ENCODE data around the gene ZNF853.
"Not testable (repeated sequence)": the region's sequence is repeated elsewhere in the genome, so short reads cannot be mapped to it uniquely, and the experiment has no call there.

Gene ZNF853

DNA sequence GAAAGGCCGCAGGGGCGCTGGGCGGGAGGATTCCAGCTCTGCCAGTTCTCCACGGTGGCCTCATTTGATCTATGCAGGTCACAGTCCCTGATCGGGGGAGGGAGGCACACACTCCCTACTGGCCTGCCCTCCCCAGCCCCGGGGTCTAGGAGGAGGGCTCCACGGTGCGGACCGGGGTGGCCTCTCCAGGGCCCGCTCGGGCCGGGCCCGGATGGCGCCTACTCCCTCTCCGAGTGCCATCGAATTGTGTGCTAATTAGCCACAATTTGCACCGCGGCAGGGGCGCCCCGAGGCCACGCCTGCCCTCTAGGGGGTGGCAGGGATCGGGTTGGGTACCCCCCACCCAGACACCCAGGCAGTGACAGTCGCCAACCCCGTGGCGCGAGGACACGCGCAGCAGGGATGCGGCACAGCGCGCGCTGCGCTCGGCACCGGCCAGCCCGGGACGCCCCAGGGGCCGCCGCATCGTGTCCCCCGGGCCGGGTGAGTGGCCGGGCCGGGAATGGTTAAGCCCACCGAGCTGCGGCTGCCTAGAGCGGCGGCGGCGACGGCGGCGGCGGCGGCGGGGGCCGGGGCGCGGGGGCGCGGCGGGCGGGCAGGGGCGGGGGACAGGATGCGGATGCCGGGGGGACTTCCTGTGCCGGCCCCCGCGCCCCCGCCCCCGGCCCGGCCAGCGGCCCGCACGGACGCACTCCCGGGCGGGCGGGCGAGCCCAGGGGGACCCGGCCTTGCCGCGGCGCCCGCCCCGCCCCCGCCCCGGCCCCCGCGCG is at the start of gene ZNF853:
ZNF853 (plus strand) TSS at position 658 of the 770 bp plus-strand sequence. CDS start 565 bp downstream, outside the sequence.
- DNase-seq: no peak

DNA sequence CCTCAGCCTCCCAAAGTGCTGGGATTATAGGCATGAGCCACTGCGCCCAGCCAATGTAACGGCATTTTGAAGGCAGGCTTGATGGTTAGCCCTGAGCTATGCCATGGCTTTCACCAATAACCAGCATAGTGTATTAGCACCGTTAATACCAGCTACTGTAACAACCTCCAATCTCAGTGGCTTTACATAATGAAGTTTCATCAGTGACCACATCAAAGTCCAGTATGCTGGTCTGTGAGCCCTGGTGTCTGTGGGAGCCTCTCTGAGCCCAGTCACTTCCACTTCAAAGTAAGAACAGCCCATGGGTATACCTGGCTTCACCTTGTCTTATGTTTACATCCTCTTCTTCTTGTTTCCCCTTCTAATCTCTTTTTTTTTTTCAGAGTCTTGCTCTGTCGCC is 49.8 kb upstream of the ZNF853 start:
- DNase-seq: no peak

DNA sequence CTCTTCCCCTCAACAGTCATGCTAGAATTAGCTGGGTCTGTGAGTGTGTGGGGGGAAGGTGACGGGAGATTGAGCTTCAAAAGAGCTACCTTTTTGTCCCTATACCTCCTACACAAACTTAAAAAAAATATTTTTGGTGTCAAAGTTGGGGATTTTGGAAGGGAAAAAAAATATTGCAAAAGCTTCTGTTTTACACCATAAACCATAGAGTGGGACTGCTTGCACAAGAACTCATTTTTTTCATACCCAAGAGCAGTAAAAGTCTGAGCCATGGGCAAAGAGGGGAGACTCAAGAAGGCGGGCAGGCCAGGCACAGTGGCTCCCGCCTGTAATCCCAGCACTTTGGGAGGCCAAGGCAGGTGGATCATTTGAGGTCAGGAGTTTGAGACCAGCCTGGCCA is 47.5 kb upstream of the ZNF853 start:
- no peak for DNase-seq

DNA sequence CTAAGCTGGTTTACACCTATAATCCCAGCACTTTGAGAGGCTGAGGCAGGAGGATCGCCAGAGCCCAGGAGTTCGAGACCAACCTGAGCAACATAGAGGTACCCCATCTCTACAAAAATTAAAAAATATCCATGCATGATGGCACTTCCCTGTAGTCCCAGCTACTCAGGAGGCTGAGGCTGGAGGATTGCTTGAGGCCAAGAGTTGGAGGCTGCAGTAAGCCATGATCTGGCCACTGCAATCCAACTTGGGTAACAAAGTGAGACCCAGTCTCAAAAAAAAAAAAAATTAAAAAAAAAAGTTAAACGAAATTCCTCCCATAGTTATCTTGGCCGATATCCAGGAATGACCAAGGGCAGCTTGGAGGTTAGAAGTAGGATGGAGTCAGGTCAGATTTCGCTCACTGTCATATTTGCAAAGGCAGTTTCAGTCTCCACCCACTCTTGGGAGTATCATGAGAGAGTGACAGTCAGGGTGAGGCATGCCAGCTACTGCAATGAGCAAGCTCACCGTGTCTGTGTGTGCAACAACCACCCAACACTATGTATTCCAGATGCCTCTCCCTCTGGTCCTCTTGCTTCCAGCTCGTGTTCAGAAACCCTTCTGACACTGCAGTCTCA is 44.1 kb upstream of the ZNF853 start:
- no peak for DNase-seq

DNA sequence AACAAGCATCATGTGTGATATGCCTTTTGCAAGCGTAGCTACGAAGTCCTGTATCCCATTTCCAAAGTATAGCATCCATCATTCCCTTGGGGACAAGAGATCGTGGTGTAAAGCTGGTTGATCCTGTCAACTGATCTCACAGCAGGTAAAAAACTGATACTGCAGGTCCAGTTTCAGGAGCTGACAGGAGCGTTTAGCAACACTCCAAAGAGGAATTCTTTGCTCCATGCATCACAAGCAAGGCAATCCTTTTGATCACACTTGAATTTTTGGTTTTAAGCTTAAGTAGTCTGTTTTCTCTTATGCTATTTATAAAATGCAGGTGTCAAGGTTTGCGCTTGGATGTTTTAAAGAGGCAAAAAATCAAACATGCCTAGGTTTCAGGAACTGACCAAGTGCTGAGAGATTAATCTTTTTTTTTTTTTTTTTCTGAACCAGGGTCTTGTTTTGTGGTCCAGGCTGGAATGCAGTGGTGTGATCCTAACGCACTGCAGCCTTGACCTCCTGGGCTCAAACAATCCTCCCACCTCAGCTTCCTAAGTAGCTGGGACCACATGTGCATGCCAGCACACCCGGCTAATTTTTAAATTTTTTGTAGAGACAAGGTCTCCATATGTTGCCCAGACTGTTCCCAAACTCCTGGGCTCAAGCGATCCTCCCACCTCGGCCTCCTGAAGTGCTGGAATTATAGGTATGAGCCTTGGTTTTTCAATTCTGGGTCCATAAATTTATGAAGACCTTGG is 40.0 kb upstream of the ZNF853 start:
- DNase-seq: no peak

DNA sequence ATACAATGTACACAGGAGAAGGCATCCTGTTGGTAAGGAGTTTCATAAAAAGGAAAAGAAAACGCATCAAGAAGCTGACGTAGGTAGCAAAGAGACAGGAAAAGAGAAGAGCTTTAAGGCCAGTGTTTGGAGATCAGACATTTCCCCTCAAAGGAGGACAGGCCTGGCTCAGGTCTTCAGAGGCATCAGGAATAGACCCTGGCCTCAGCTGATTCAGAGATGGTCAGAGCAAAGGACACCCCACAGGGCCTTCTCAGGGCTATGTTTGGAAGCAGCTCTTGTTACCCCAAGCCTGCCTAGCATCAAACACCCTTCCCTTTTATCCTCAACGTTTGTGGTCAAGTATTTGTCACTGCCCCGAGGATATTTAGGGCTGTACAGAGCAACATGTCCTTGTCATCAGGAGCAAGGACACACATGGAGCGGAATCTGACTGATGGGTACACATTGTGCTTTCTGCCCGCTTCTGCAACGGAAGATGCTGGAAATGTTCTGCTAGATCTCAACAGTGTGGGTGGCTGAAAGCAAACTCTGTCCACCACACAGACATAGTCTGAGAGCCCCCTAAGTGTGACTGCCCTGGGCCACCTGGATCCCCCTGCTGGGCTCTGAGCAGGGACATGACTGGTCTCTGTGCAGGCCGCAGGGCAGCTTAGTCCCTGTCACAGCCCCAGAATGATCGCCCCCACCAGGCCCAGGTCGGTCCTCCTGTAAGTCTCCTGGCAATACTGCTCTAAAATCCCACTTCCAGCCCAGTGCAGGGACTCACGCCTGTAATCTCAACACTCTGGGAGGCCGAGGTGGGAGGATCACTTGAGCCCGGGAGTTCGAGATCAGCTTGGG is 39.2 kb upstream of the ZNF853 start:
- no peak for DNase-seq

DNA sequence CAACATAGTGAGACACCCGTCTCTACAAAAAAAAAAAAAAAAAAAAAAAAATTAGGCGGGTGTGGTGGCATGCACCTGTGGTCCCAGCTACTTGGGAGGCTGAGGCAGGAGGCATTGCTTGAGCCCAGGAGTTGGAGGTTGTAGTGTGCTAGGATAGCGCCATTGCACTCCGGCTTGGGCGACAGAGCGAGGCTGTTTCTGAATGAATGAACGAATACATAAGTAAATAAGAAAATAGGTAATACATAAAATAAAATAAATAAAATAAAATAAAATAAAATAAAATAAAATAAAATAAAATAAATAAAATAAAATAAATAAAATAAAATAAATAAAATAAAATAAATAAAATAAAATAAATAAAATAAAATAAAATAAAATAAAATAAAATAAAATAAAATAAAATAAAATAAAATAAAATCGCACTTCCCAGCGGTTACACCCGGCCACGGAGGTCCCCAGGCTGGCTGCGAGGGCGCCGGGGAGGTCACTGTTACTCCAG is 38.5 kb upstream of the ZNF853 start:
- DNase-seq: not testable (repeated sequence)

DNA sequence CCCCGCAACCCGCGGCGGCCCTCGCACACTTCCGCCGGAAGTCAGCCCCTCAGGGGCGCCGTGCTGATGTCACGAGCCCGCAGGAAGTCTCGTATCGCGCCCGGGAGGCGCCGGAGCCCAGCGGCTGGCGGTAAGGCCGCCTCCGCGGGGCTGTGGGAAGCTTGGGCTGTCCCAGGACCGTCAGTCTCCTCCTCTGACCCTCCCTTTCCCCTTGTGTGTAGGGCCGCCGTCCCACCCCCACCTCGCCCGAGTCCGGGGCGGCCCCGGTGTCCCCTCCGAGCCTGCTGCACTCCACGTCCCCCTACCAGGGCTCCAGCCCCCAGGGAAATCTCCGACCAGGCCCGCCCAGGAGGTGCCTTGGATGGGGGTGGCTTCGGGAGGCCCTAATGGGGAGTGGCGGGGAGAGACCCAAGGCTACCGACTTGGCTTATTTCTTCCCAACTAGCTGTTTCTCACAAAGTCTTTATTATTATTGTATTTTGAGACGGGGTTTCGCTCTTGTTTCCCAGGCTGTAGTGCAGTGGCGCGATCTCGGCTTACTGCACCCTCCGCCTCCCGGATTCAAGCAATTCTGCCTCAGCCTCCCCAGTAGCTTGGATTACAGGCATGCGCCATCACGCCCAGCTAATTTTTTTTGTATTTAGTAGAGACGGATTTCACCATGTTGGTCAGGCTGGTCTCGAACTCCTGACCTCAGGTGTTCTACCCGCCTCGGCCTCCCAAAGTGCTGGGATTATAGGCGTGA is 37.9 kb upstream of the ZNF853 start, which contains the start of gene ZDHHC4:
ZDHHC4 (plus strand) TSS at position 86 of the 745 bp plus-strand sequence. CDS start 3,108 bp downstream, outside the sequence.
- DNase-seq: peak; percentile 35

DNA sequence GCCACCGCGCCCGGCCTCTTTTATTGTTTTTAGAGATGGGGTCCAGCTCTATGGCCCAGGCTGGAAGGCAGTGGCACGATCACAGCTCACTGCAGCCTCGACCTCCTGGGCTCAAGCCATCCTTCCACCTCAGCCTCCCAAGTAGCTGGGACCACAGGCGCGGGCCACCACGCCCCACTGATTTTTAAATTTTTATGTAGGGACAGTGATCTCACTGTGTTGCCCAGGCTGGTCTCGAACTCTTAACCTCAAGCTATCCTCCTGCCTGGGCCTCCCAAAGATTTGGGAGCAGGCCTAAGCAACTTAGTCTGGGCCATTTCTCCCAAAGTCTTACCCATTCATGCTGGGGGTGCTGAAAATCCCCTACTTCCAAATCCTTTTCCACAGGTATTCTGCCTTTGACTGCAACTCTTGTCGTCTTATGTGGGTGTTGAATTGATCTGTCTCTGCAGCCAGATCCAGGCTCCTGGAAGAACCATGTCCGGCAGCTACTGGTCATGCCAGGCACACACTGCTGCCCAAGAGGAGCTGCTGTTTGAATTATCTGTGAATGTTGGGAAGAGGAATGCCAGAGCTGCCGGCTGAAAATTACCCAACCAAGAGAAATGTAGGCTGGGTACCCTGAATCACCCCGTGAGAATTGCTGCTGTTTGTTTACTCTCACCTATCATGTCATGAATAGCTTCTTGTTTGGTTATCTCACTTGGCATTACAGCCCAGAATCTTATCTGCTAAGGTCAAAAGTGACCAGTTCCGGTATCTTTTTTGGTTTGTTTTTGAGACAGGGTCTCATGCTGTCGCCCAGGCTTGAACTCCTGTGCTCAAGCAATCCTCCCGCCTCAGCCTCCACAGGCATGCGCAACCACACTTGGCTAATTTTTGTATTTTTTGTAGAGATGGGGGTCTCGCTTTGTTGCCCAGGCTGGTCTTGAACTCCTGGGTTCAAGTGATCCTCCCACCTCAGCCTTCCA is 37.0 kb upstream of the ZNF853 start:
- DNase-seq: no peak

DNA sequence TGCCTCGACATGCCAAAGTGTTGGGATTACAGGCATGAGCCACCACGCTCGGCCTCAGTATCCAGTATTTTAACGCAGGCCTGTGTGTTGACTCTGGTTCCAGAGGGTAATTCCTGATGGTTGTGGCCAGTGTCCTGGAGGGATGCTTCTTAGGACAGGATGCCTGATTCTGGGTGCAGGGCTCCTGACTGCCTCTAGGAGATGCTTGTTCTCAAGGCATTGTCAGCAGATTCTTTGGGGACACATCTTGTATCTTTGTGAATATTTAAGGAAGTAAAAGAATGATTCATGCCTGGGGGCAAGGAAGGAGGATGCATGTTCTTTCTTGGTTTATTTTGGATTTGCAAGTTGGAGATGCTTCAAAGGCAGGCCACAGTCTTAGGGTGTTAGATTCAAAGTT is 36.0 kb upstream of the ZNF853 start:
- no peak for DNase-seq

DNA sequence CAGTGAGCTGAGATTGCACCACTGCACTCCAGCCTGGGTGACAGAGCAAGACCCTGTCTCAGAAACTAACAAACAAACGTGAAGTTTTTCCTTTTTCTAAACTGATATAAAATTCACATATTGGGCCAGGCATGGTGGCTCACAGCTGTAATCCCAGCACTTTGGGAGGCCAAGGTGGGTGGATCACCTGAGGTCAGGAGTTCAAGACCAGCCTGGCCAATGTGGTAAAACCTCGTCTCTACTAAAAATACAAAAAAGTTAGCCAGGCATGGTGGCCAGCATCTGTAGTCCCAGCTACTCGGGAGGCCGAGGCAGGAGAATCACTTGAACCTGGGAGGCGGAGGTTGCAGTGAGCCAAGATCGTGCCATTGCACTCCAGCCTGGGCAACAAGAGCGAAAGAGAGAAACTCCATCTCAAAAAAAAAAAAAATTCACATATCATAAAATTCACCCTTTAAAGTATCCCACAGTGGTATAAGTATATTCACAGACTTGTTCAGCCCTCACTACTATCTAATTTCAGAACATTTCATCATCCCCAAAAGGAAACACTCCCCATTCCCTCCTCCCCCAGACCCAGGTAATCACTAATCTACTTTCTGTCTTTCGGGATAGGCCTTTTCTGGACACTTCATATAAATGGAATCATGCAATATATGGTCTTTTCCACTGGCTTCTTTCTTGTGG is 29.5 kb upstream of the ZNF853 start:
- DNase-seq: not testable (repeated sequence)

DNA sequence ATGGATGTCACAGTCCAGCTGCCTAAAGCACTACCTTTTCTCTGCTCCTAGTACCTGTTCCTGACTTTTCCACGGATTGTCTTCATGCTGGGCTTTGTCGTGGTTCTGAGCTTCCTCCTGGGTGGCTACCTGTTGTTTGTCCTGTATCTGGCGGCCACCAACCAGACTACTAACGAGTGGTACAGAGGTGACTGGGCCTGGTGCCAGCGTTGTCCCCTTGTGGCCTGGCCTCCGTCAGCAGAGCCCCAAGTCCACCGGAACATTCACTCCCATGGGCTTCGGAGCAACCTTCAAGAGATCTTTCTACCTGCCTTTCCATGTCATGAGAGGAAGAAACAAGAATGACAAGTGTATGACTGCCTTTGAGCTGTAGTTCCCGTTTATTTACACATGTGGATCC is 26.8 kb upstream of the ZNF853 start:
- DNase-seq: no peak

DNA sequence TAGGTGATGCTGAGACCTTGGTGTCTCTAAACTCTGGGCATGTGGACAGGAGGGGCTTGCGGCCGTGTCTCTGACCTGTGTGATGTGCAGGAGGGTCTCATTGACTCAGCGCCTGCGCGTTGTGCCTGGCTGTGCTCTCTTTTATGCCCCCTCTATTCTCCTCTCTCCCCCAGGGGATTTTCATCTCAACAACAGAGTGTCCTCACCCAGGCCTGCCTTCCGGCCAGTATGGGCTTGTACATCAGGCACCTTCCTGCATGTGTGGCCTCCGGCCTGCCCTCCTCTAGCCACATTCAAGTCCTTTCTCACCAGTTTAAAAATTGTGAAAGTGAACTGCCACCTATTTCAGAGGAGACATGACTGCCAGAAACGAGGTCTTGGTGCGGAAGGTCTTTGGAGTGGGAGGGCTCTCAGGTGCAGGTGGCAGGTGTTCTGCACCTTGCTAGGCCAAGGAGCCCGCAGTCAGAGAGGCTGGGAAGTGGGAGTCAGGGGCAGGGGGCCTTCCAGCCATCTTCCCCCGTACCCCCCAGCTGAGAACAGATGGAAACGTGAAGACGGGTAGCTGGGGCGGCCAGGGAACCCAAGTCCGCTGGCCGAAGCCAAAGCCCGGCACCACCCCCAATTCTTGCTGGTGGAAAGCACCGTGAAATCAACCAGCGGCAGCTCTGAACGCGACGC is 26.1 kb upstream of the ZNF853 start:
- DNase-seq: no peak

DNA sequence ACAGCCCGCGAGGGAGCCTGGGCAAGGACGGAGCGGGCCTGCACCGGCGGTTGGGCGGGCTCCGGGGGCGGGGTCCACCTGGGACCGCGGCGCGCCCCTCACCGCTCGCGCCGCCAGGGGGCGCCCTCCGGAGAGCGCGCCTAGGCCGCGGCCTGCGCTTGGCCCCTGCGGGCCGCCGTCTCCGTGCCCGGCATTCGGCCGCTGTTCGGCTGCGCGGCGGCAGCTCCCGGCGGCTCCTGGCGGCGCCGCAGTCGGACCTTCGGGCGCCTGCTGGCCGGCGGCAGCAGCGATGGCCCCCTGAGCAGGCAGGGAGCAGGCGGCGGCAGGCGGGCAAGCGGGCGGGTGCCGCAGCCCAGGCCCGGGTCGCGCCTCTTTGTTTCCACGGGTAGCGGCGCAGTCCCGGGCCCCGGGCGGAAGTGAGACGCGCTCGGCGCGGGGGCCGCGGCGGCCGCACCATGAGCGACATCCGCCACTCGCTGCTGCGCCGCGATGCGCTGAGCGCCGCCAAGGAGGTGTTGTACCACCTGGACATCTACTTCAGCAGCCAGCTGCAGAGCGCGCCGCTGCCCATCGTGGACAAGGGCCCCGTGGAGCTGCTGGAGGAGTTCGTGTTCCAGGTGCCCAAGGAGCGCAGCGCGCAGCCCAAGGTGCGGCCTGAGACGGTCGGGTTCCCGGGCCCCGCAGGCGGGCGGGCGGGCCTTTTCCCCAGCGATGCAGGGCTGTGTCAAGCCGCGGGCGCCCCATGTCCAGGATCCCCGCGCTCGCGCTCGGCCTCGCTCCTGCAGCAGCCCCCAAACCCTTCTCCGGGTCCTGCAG is 25.4 kb upstream of the ZNF853 start, which contains the start of gene INTS15:
INTS15 (plus strand) TSS at position 193 of the 816 bp plus-strand sequence; CDS start at position 456, 263 bp downstream.
- no peak for DNase-seq

DNA sequence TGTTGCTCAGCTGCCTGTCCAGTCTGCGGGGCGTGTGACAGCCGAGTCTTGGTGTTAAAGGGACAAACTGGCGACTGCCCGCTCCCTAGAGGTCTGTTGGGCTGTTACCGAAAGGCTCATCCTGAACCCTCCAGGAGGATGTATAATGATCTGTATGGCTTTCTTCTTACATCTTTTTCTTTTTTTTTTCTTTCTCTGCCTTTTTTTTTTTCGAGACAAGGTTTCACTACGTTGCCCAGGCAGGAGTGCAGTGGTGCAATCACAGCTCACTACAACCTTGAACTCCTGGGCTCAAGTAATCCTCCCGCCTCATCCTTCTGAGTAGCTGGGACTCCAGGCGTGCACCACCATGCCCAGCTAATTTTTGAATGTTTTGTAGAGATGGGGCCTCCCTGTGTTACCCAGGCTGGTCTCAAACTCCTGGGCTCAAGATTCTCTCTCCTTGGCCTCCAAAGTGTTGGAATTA is 24.7 kb upstream of the ZNF853 start:
- DNase-seq: no peak

DNA sequence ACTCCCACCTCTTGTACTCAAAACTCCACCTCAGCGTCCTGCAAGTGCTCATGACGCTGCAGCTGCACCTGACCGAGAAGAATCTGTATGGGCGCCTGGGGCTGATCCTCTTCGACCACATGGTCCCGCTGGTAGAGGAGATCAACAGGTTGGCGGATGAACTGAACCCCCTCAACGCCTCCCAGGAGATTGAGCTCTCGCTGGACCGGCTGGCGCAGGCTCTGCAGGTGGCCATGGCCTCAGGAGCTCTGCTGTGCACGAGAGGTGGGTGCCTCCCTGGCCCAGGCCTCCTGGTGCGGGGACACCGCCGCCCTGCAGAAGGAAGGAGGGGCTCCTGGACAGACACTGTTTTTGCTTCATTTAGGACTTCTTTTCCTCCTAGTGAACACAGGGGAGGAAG is 15.3 kb upstream of the ZNF853 start:
- no peak for DNase-seq

DNA sequence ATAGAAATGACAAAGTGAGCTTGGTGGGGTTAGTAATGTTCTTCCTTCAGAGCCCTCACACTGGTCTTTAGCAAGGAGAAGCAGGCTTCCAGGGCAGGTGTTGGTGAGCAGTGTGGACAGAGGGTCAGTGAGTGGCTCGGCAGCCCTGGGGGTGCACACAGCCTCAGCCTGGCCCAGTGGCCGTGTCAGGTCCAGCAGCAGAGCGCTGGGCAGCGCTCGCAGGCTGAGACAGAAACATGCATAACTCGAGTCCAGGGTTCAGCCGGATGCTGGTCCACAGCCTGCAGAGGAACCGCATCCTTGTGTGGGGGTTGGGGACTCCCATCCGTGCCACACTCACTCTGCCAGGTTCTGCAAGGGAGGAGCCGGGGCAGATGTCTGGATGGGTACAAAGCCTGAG is 11.0 kb upstream of the ZNF853 start:
- no peak for DNase-seq
